ENCODE data around the gene RAI2.

The RAI2 gene

GRCh38 chrX:17829566-17829965 is 31.5 kb downstream of the RAI2 start:
- no peak for DNase-seq (ENCODE audit: low read depth, low spot score)

GRCh38 chrX:17828171-17828570 is 32.9 kb downstream of the RAI2 start:
- DNase-seq (ENCODE audit: low read depth, low spot score), result no peak

- DNase-seq (ENCODE audit: low read depth, low spot score), result no peak
Observed at GRCh38 chrX:17826609-17827496, 34.2 kb downstream of the RAI2 start.

- no peak for DNase-seq (ENCODE audit: low read depth, low spot score)
Observed at GRCh38 chrX:17824980-17825379, 36.1 kb downstream of the RAI2 start.

GRCh38 chrX:17822351-17822750 is 38.7 kb downstream of the RAI2 start:
- DNase-seq (ENCODE audit: low read depth, low spot score), result no peak

- no peak for DNase-seq (ENCODE audit: low read depth, low spot score)
Observed at GRCh38 chrX:17820100-17820499, 41.0 kb downstream of the RAI2 start.

GRCh38 chrX:17818726-17819125 is 42.4 kb downstream of the RAI2 start:
- DNase-seq (ENCODE audit: low read depth, low spot score), result no peak

- no peak for DNase-seq (ENCODE audit: low read depth, low spot score)
Observed at GRCh38 chrX:17817251-17817650, 43.8 kb downstream of the RAI2 start.

GRCh38 chrX:17814557-17814956 is 46.5 kb downstream of the RAI2 start:
- no peak for DNase-seq (ENCODE audit: low read depth, low spot score)

- DNase-seq (ENCODE audit: low read depth, low spot score), result no peak
Observed at GRCh38 chrX:17814059-17814458, 47.0 kb downstream of the RAI2 start.

GRCh38 chrX:17813277-17813676 is 47.8 kb downstream of the RAI2 start:
- DNase-seq (ENCODE audit: low read depth, low spot score), result no peak

GRCh38 chrX:17812763-17813162 is 48.3 kb downstream of the RAI2 start:
- DNase-seq (ENCODE audit: low read depth, low spot score), result peak; percentile 11

- no peak for DNase-seq (ENCODE audit: low read depth, low spot score)
Observed at GRCh38 chrX:17809984-17810383, 51.1 kb downstream of the RAI2 start.

- no peak for DNase-seq (ENCODE audit: low read depth, low spot score)
Observed at GRCh38 chrX:17809273-17809672, 51.8 kb downstream of the RAI2 start.

GRCh38 chrX:17805120-17805519 is 56.0 kb downstream of the RAI2 start:
- DNase-seq (ENCODE audit: low read depth, low spot score), result peak; percentile 61

GRCh38 chrX:17803449-17803848 is 57.6 kb downstream of the RAI2 start:
- DNase-seq (ENCODE audit: low read depth, low spot score), result no peak

GRCh38 chrX:17802756-17803155 is 58.3 kb downstream of the RAI2 start:
- no peak for DNase-seq (ENCODE audit: low read depth, low spot score)

GRCh38 chrX:17801431-17801830 is 59.7 kb downstream of the RAI2 start:
- no peak for DNase-seq (ENCODE audit: low read depth, low spot score)

GRCh38 chrX:17798921-17799320 is 62.2 kb downstream of the RAI2 start:
- DNase-seq (ENCODE audit: low read depth, low spot score), result no peak

- no peak for DNase-seq (ENCODE audit: low read depth, low spot score)
Observed at GRCh38 chrX:17792826-17793225, 68.3 kb downstream of the RAI2 start.

GRCh38 chrX:17788956-17789562 is 72.0 kb downstream of the RAI2 start:
- DNase-seq (ENCODE audit: low read depth, low spot score), result peak; percentile 29

- DNase-seq (ENCODE audit: low read depth, low spot score), result peak; percentile 72
Observed at GRCh38 chrX:17788439-17788838, 72.7 kb downstream of the RAI2 start.

GRCh38 chrX:17787557-17787956 is 73.5 kb downstream of the RAI2 start:
- no peak for DNase-seq (ENCODE audit: low read depth, low spot score)
